ENCODE results near the gene MITF.

GRCh38 chr3:69879051-69879450 lies 139.8 kb downstream of the MITF start:
- TF ChIP-seq, protein P1, sequence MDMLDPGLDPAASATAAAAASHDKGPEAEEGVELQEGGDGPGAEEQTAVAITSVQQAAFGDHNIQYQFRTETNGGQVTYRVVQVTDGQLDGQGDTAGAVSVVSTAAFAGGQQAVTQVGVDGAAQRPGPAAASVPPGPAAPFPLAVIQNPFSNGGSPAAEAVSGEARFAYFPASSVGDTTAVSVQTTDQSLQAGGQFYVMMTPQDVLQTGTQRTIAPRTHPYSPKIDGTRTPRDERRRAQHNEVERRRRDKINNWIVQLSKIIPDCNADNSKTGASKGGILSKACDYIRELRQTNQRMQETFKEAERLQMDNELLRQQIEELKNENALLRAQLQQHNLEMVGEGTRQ (IDR thresholded peaks at IDR 0.05; ENCODE audit: borderline replicate concordance, low read depth, low read length) = no peak
- TF ChIP-seq JUND (IDR thresholded peaks at IDR 0.05) (no peak), GABPA (IDR thresholded peaks at IDR 0.05; ENCODE audit: low read depth) (no peak), RAD21 (IDR thresholded peaks at IDR 0.05; ENCODE audit: low read length) (no peak), EP300 (IDR thresholded peaks at IDR 0.05; ENCODE audit: borderline replicate concordance in 1 of 2, low read depth in 1 of 2, low read length in 1 of 2) (no peak), USF1 (IDR thresholded peaks at IDR 0.05; ENCODE audit: borderline replicate concordance, low read depth) (no peak), EZH2phosphoT487 (IDR thresholded peaks at IDR 0.05; ENCODE audit: borderline replicate concordance, low read depth) (no peak), FOSL2 (IDR thresholded peaks at IDR 0.05; ENCODE audit: borderline replicate concordance, low read depth) (no peak), RFX5 (IDR thresholded peaks at IDR 0.05; ENCODE audit: low read length) (no peak), TAF1 (IDR thresholded peaks at IDR 0.05; ENCODE audit: borderline replicate concordance, low read depth, low read length) (no peak)
- TF ChIP-seq, protein P2, sequence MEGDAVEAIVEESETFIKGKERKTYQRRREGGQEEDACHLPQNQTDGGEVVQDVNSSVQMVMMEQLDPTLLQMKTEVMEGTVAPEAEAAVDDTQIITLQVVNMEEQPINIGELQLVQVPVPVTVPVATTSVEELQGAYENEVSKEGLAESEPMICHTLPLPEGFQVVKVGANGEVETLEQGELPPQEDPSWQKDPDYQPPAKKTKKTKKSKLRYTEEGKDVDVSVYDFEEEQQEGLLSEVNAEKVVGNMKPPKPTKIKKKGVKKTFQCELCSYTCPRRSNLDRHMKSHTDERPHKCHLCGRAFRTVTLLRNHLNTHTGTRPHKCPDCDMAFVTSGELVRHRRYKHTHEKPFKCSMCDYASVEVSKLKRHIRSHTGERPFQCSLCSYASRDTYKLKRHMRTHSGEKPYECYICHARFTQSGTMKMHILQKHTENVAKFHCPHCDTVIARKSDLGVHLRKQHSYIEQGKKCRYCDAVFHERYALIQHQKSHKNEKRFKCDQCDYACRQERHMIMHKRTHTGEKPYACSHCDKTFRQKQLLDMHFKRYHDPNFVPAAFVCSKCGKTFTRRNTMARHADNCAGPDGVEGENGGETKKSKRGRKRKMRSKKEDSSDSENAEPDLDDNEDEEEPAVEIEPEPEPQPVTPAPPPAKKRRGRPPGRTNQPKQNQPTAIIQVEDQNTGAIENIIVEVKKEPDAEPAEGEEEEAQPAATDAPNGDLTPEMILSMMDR (IDR thresholded peaks at IDR 0.05) = no peak
- TF ChIP-seq, protein P3, sequence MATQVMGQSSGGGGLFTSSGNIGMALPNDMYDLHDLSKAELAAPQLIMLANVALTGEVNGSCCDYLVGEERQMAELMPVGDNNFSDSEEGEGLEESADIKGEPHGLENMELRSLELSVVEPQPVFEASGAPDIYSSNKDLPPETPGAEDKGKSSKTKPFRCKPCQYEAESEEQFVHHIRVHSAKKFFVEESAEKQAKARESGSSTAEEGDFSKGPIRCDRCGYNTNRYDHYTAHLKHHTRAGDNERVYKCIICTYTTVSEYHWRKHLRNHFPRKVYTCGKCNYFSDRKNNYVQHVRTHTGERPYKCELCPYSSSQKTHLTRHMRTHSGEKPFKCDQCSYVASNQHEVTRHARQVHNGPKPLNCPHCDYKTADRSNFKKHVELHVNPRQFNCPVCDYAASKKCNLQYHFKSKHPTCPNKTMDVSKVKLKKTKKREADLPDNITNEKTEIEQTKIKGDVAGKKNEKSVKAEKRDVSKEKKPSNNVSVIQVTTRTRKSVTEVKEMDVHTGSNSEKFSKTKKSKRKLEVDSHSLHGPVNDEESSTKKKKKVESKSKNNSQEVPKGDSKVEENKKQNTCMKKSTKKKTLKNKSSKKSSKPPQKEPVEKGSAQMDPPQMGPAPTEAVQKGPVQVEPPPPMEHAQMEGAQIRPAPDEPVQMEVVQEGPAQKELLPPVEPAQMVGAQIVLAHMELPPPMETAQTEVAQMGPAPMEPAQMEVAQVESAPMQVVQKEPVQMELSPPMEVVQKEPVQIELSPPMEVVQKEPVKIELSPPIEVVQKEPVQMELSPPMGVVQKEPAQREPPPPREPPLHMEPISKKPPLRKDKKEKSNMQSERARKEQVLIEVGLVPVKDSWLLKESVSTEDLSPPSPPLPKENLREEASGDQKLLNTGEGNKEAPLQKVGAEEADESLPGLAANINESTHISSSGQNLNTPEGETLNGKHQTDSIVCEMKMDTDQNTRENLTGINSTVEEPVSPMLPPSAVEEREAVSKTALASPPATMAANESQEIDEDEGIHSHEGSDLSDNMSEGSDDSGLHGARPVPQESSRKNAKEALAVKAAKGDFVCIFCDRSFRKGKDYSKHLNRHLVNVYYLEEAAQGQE (IDR thresholded peaks at IDR 0.05; ENCODE audit: low read depth, low read length) = no peak
